ENCODE data around the gene LTC4S. TPM values are rescaled to one million over a fixed set of nuclear protein-coding genes. Genes with fewer than 3 reads are reported as not detected.
A peak's percentile ranks its signal among the peaks of the same experiment; 100 is the strongest.

The LTC4S gene
- total RNA-seq, 3 donors from 2014 or later: 3.8 to 8.8 (median 6.7) TPM

- TF ChIP-seq CTCF (IDR thresholded peaks at IDR 0.05): no peak
- no peak for TF ChIP-seq POLR2AphosphoS5 (IDR thresholded peaks at IDR 0.05)
- no peak for TF ChIP-seq POLR2A (IDR thresholded peaks at IDR 0.05)
- H3K27ac ChIP-seq: peak overlapping the region in 1 of 2 donors; percentile 82
- intact Hi-C loops (cut with DNase I; ENCODE audit: low total_unique reads): no loop called here
- H3K36me3 ChIP-seq: no peaks in the 10 kb centered on the region
- H3K4me1 ChIP-seq: peaks cover 14 to 16% of the 10 kb centered on the region in 2 donors
- no peak overlapping the region for H3K4me3 ChIP-seq
- no peaks in the 10 kb centered on the region for H3K9me3 ChIP-seq
- no peaks in the 10 kb centered on the region for H3K27me3 ChIP-seq
- no peak for DNase-seq (ENCODE audit: low spot score in 2 of 2)
Observed at GRCh38 chr5:179815491-179816249, 21.9 kb downstream of the LTC4S start.

- intact Hi-C loops (cut with DNase I; ENCODE audit: low total_unique reads): no loop called here
- Histone ChIP-seq H3K27me3 (no peaks in the 10 kb centered on the region), H3K27ac (peak overlapping the region; percentile 82 to 100), H3K4me3 (peak overlapping the region; percentile 49 to 83 (median 62)), H3K36me3 (no peaks in the 10 kb centered on the region), H3K4me1 (peaks cover 14 to 16% of the 10 kb centered on the region in 2 donors), H3K9me3 (no peaks in the 10 kb centered on the region)
- no peak for DNase-seq (ENCODE audit: low spot score in 2 of 2)
- no peak for TF ChIP-seq POLR2AphosphoS5 (IDR thresholded peaks at IDR 0.05)
- no peak for TF ChIP-seq POLR2A (IDR thresholded peaks at IDR 0.05)
- TF ChIP-seq CTCF (IDR thresholded peaks at IDR 0.05): no peak
Observed at GRCh38 chr5:179816401-179816795, 22.6 kb downstream of the LTC4S start.

- Histone ChIP-seq H3K27ac (peak overlapping the region; percentile 82 to 100), H3K27me3 (no peaks in the 10 kb centered on the region), H3K9me3 (no peaks in the 10 kb centered on the region), H3K4me3 (peak overlapping the region; percentile 49 to 83 (median 62)), H3K36me3 (no peaks in the 10 kb centered on the region), H3K4me1 (peaks cover 14 to 18% of the 10 kb centered on the region in 2 donors)
- TF ChIP-seq POLR2A (IDR thresholded peaks at IDR 0.05): no peak
- TF ChIP-seq POLR2AphosphoS5 (IDR thresholded peaks at IDR 0.05): no peak
- no peak for TF ChIP-seq CTCF (IDR thresholded peaks at IDR 0.05)
- DNase-seq (ENCODE audit: low spot score in 2 of 2): no peak
- intact Hi-C loops (cut with DNase I; ENCODE audit: low total_unique reads): no loop called here
Observed at GRCh38 chr5:179816796-179817469, 23.1 kb downstream of the LTC4S start.

GRCh38 chr5:179817470-179817840 lies 23.7 kb downstream of the LTC4S start:
- H3K4me1 ChIP-seq: peaks cover 18 to 19% of the 10 kb centered on the region in 2 donors
- no peak for DNase-seq (ENCODE audit: low spot score in 2 of 2)
- TF ChIP-seq POLR2A (IDR thresholded peaks at IDR 0.05): no peak
- TF ChIP-seq CTCF (IDR thresholded peaks at IDR 0.05): no peak
- no peak for TF ChIP-seq POLR2AphosphoS5 (IDR thresholded peaks at IDR 0.05)

More at GRCh38 chr5:179817470-179817840, 23.7 kb downstream of the LTC4S start:
- H3K27ac ChIP-seq: peak overlapping the region; percentile 82 to 100
- H3K27me3 ChIP-seq: no peaks in the 10 kb centered on the region
- H3K9me3 ChIP-seq: no peaks in the 10 kb centered on the region
- H3K4me3 ChIP-seq: peak overlapping the region; percentile 49 to 83 (median 62)
- H3K36me3 ChIP-seq: no peaks in the 10 kb centered on the region
- intact Hi-C loops (cut with DNase I; ENCODE audit: low total_unique reads): no loop called here
